Measurements from ENCODE around the gene EFNB1. TPM values are rescaled to one million over a fixed set of nuclear protein-coding genes. Genes with fewer than 3 reads are reported as not detected.
A peak's percentile ranks its signal among the peaks of the same experiment; 100 is the strongest.

The EFNB1 gene
- polyA plus RNA-seq, 3 donors from 2014 or later: 3.9 to 5.6 (median 3.9) TPM

GRCh38 chrX:68842781-68843581 is 14.2 kb downstream of the EFNB1 start:
- Mint-ChIP-seq H3K9me3 (no peaks in the 10 kb centered on the region), H3K36me3 (no peaks in the 10 kb centered on the region), H3K27me3 (ENCODE audit: low read depth in 3 of 3) (peaks cover 0 to 10% (median 2%) of the 10 kb centered on the region in 3 donors), H3K27ac (no peak overlapping the region), H3K4me3 (no peak overlapping the region), H3K4me1 (no peaks in the 10 kb centered on the region)
- DNase-seq: no peak

- Mint-ChIP-seq H3K9me3 (no peaks in the 10 kb centered on the region), H3K36me3 (no peaks in the 10 kb centered on the region), H3K4me3 (no peak overlapping the region), H3K4me1 (no peaks in the 10 kb centered on the region), H3K27me3 (ENCODE audit: low read depth in 3 of 3) (peaks cover 0 to 9% (median 2%) of the 10 kb centered on the region in 3 donors), H3K27ac (no peak overlapping the region)
- no peak for DNase-seq
These were observed 15.2 kb downstream of the EFNB1 start for GRCh38 chrX:68843992-68844391.

GRCh38 chrX:68844581-68844980 is 15.8 kb downstream of the EFNB1 start:
- Mint-ChIP-seq H3K4me1 (no peaks in the 10 kb centered on the region), H3K4me3 (no peak overlapping the region), H3K27ac (no peak overlapping the region), H3K9me3 (no peaks in the 10 kb centered on the region), H3K36me3 (no peaks in the 10 kb centered on the region), H3K27me3 (ENCODE audit: low read depth in 3 of 3) (peaks cover 0 to 9% (median 2%) of the 10 kb centered on the region in 3 donors)
- no peak for DNase-seq

GRCh38 chrX:68846536-68846935 is 17.7 kb downstream of the EFNB1 start:
- no peak overlapping the region for H3K4me3 Mint-ChIP-seq
- no peaks in the 10 kb centered on the region for H3K9me3 Mint-ChIP-seq
- H3K4me1 Mint-ChIP-seq: no peaks in the 10 kb centered on the region
- peaks cover 0 to 9% (median 2%) of the 10 kb centered on the region in 3 donors for H3K27me3 Mint-ChIP-seq (ENCODE audit: low read depth in 3 of 3)
- no peak for DNase-seq
- H3K27ac Mint-ChIP-seq: no peak overlapping the region
- no peaks in the 10 kb centered on the region for H3K36me3 Mint-ChIP-seq

GRCh38 chrX:68847172-68847571 is 18.4 kb downstream of the EFNB1 start:
- Mint-ChIP-seq H3K27me3 (ENCODE audit: low read depth in 3 of 3) (peaks cover 0 to 6% (median 4%) of the 10 kb centered on the region in 3 donors), H3K9me3 (no peaks in the 10 kb centered on the region), H3K36me3 (no peaks in the 10 kb centered on the region), H3K4me1 (no peaks in the 10 kb centered on the region), H3K27ac (no peak overlapping the region), H3K4me3 (no peak overlapping the region)
- no peak for DNase-seq

- no peak for DNase-seq
- no peaks in the 10 kb centered on the region for H3K4me1 Mint-ChIP-seq
- peaks cover 0 to 6% (median 4%) of the 10 kb centered on the region in 3 donors for H3K27me3 Mint-ChIP-seq (ENCODE audit: low read depth in 3 of 3)
- H3K9me3 Mint-ChIP-seq: no peaks in the 10 kb centered on the region
- H3K4me3 Mint-ChIP-seq: no peak overlapping the region
- H3K27ac Mint-ChIP-seq: no peak overlapping the region
- H3K36me3 Mint-ChIP-seq: no peaks in the 10 kb centered on the region
These were observed 19.5 kb downstream of the EFNB1 start for GRCh38 chrX:68848189-68848940.

- H3K27me3 Mint-ChIP-seq (ENCODE audit: low read depth in 3 of 3): peaks cover 0 to 4% (median 3%) of the 10 kb centered on the region in 3 donors
- no peak overlapping the region for H3K4me3 Mint-ChIP-seq
- H3K36me3 Mint-ChIP-seq: no peaks in the 10 kb centered on the region
- DNase-seq: no peak
- no peak overlapping the region for H3K27ac Mint-ChIP-seq
- no peaks in the 10 kb centered on the region for H3K4me1 Mint-ChIP-seq
- H3K9me3 Mint-ChIP-seq: no peaks in the 10 kb centered on the region
These were observed 22.3 kb downstream of the EFNB1 start for GRCh38 chrX:68851082-68851481.

GRCh38 chrX:68852046-68852445 is 23.2 kb downstream of the EFNB1 start:
- H3K27ac Mint-ChIP-seq: no peak overlapping the region
- no peaks in the 10 kb centered on the region for H3K4me1 Mint-ChIP-seq
- no peak overlapping the region for H3K4me3 Mint-ChIP-seq
- no peaks in the 10 kb centered on the region for H3K9me3 Mint-ChIP-seq
- peaks cover 2 to 4% (median 3%) of the 10 kb centered on the region in 3 donors for H3K27me3 Mint-ChIP-seq (ENCODE audit: low read depth in 3 of 3)
- H3K36me3 Mint-ChIP-seq: no peaks in the 10 kb centered on the region
- no peak for DNase-seq

GRCh38 chrX:68853665-68854251 is 24.9 kb downstream of the EFNB1 start:
- Mint-ChIP-seq H3K36me3 (no peaks in the 10 kb centered on the region), H3K4me1 (no peaks in the 10 kb centered on the region), H3K9me3 (no peaks in the 10 kb centered on the region), H3K27ac (no peak overlapping the region), H3K27me3 (ENCODE audit: low read depth in 3 of 3) (peaks cover 1 to 2% (median 2%) of the 10 kb centered on the region in 3 donors), H3K4me3 (no peak overlapping the region)
- no peak for DNase-seq

GRCh38 chrX:68865300-68865699 is 36.5 kb downstream of the EFNB1 start:
- peaks cover 8 to 14% of the 10 kb centered on the region in 2 donors for H3K4me1 Mint-ChIP-seq
- H3K4me3 Mint-ChIP-seq: no peak overlapping the region
- H3K9me3 Mint-ChIP-seq: no peaks in the 10 kb centered on the region
- no peaks in the 10 kb centered on the region for H3K36me3 Mint-ChIP-seq
- no peak for DNase-seq
- H3K27ac Mint-ChIP-seq: no peak overlapping the region
- peaks cover 0 to 5% (median 4%) of the 10 kb centered on the region in 3 donors for H3K27me3 Mint-ChIP-seq (ENCODE audit: low read depth in 3 of 3)

GRCh38 chrX:68865926-68866325 is 37.1 kb downstream of the EFNB1 start:
- Mint-ChIP-seq H3K27ac (no peak overlapping the region), H3K4me1 (peaks cover 12 to 19% of the 10 kb centered on the region in 2 donors), H3K9me3 (no peaks in the 10 kb centered on the region), H3K36me3 (no peaks in the 10 kb centered on the region), H3K4me3 (no peak overlapping the region), H3K27me3 (ENCODE audit: low read depth in 3 of 3) (peaks cover 0 to 5% (median 4%) of the 10 kb centered on the region in 3 donors)
- no peak for DNase-seq

- H3K4me1 Mint-ChIP-seq: peaks cover 17 to 19% of the 10 kb centered on the region in 2 donors
- H3K27ac Mint-ChIP-seq: no peak overlapping the region
- H3K36me3 Mint-ChIP-seq: no peaks in the 10 kb centered on the region
- H3K4me3 Mint-ChIP-seq: no peak overlapping the region
- H3K27me3 Mint-ChIP-seq (ENCODE audit: low read depth in 3 of 3): peaks cover 0 to 9% (median 7%) of the 10 kb centered on the region in 3 donors
- no peaks in the 10 kb centered on the region for H3K9me3 Mint-ChIP-seq
- DNase-seq: no peak
These were observed 38.8 kb downstream of the EFNB1 start for GRCh38 chrX:68867458-68868112.

- no peak for DNase-seq
- Mint-ChIP-seq H3K4me1 (peaks cover 17 to 19% of the 10 kb centered on the region in 2 donors), H3K36me3 (no peaks in the 10 kb centered on the region), H3K4me3 (no peak overlapping the region), H3K9me3 (no peaks in the 10 kb centered on the region), H3K27ac (peak overlapping the region in 1 of 6 donors; percentile 35), H3K27me3 (ENCODE audit: low read depth in 3 of 3) (peaks cover 0 to 12% (median 7%) of the 10 kb centered on the region in 3 donors)
These were observed 39.5 kb downstream of the EFNB1 start for GRCh38 chrX:68868316-68868715.
